Nucleus accumbens (tissue), 56 donors: ENCODE results near the gene WNK2.
"Not testable (repeated sequence)": the region's sequence is repeated elsewhere in the genome, so short reads cannot be mapped to it uniquely, and the experiment has no call there.

Experiments
- DNase-seq, 56 donors: peaks; one replicate each; lab custom pipeline; 2025; lab: John Stamatoyannopoulos, UW

The WNK2 gene

DNA sequence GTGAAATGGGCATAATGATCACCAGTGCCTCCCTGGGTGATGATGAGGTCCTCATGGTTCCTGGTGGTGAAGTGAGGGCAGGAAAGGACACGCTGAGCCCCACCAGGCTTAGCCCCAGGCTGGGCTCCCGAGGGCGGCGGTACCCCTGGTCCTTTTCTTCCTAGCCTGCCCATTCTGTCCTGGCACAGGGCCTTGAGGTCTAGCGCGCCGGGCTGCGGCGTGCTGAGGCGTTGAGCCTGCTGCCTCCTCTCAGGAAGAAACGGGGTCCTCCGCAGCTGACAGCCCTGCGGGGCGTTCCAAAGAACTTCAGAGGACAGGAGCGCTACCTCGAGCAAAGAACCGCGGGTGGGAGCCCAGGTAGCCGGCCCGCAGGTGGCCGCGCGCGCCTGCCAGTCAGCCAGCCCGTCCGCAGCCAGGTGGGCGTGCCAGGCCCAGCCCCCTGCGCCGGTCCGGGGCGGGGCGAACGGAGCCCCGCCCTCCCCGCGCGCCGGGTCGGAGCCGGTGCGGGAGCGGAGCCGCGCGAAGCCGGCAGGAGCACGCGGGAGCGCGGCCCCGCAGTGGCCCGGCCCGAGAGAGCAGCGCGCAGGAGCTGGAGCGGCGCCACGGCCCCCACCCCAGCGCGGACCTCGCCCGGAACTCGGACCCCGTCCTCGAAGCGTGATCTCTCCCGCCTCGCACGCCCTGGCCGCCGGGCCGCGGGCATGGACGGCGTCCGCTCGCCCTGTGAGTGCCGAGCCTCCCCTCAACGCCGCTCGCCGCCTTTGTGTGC is at the start of gene WNK2:
Gene WNK2, plus strand, starts transcription at position 477 of the 769 bp plus-strand sequence. CDS start 791 bp downstream, outside the sequence.
- DNase-seq, result peak in 17 of 56 donors; percentile 16 to 57 (median 33)

DNA sequence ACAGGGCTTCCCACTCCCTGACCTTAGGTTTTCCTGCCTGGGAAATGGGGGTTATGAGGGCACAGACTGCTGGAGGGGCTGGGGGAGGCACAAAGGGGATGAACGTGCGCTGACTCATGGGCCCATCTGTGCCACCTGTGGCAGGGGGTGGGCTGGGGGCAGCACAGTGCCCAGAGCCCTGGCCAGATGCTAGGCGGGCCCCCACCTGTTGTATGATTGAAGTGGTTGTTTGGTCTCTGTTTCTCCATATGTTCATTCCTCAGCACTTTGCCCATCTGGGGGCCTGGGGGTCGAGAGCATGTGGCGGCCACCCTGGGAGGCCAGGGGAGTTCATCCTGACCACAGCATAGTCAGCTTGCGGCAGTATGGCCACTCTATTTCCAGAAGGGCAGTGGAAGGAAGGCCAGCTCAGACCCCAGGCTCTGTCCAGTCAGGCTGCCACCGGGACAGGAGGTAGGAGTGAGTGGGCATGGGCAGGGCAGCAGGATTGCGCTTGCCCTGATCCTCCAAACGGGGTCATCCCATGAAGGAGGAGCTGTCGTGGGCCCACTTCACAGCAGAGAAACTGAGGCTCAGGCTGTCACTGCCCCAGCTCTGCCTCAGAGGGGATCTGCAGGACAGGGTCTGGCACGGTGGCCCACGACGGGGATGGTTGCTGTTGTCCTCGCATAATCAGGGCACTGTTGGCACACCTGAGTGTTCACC is 49.0 kb upstream of the WNK2 start:
- peak in 1 of 56 donors; percentile 57 for DNase-seq

DNA sequence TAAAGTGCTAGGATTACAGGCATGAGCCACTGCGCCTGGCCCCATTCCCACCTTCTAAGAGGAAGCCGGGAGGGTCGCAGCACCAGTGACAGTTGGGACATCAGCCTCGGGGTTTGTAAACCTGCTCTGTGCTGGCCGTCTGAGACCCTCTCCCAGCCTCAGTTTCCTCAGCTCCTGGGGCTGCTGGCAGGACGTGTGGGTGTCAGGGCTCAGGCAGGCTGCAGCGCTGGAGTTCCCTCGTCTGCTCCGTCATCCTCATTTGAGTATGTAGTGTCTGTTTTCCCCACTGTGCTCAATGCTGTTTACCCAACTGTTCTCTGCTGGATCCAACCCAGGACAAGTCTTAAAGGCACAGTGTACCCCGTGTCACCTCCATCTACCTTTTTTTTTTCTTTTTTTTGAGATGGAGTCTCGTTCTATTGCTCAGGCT is 47.9 kb upstream of the WNK2 start:
- peak in 6 of 56 donors; percentile 12 to 37 (median 23) for DNase-seq

DNA sequence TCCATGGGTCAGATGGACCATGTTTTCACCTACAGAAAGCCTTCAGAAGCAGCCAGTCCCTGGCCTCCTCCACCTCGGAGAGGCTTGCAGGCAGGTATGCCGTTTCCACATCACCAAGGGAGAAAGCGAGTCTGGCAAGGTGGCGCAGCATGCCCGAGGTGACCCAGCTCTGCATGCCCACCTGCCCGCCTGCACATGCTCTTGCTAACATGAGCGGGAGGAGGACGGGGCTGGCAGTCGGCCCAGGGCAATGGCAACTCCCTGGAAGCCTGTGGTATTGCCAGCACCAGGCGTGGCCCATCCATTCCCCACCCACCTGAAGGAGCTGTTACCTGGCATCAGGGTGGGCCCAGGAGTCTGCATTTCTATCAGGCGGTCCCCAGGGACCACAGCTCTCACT is 46.6 kb upstream of the WNK2 start:
- DNase-seq, result no peak

DNA sequence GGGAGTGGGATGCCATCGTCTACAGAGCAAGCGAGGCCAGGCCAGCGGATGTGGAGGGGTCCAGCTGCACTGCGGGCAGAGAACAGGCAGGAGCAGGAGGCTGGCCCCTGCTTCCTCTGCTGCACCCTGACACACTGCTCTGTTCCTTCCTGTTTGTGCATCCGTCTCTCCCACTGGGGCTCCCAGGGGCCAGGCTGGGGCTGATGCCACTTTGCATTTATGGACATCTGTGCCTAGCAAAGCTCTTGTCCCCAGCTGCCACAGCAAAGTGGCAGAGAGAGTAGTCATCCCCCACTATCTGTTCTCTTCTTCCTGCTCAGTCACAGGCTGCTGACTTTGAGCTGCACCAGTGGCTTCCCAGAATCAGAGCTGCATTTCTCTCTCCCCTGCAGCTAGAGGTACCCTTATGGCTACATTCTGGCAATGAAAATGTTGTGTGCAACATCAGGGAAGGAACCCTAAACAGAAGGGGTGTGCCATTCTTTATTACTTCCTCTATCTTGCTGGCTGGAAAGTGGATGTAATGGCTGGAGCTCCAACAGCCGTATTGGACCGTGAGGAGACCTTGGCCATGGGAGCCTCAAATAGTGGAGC is 45.7 kb upstream of the WNK2 start:
- DNase-seq, result peak in 9 of 56 donors; percentile 14 to 44 (median 19)

DNA sequence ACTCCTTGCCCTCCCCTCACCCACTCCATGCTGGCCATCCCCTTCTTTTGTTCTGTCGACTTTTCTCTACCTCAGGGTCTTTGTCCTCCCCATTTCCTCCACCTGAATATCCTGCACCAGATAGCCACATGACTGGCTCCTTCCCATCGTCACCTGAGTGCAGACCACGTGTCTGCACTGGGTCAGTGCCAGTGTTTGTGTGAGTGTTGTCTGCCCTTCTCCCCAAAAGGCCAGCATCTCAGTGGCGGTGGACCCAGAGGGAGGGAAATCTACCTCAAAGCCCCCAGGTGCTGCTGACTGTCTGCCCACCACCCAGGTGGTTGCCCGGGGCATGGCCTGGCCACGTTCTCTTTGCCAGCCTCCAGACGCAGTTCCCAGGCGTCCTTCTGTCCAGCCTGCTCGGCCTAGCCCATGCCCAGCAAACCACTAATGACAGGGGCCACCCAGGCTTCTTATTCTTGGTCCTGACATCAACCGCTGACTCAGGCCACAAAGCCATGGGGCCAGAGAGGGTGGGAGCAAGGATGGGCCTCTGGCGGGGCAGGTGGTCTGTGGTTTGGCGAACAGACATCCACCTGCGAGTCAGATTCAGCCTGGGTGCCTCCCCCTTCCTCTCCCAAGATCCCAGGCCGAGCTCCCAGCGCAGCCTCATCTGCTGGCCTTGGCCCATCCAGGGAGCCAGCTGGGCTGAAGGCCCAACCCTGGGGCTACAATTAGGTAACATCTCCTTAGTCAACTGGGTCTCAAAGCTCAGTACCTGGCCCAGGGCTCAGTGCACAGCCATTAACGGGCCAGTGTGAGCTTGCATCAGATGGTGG is 44.4 kb upstream of the WNK2 start:
- no peak for DNase-seq

DNA sequence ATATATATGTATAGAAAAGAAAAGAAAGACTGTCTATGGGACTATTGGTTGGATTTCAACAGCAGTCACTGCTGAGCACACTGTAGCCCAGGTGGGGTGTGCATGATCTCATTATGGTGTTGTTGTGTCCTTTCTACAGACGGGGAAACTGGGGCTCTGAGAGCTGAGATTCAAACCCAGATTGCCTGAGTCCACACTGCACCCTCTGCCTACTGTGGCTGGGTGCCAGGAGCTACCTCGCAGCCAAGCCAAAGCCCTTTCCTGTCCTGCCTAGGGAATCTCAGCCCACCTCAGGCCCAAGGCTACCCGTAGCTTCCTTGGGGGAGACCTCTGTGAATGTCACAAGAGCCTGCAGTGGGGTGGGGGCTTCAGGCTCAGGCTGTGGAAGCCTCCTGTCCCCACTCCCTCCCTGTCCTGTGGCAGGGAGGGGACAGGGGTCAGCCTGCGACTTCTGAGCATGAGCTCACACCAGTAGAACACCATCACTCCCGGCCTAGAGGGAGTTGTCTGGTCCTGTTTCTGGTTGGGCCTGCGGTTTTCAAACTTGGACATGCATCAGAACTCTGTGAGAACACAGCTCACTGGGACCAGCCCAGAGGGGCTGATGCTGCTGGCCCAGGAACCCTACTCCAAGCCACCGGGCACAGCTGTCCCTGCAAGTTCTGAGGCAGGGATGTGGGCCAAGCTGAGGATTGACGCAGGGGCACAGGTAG is 42.0 kb upstream of the WNK2 start:
- DNase-seq, result no peak

DNA sequence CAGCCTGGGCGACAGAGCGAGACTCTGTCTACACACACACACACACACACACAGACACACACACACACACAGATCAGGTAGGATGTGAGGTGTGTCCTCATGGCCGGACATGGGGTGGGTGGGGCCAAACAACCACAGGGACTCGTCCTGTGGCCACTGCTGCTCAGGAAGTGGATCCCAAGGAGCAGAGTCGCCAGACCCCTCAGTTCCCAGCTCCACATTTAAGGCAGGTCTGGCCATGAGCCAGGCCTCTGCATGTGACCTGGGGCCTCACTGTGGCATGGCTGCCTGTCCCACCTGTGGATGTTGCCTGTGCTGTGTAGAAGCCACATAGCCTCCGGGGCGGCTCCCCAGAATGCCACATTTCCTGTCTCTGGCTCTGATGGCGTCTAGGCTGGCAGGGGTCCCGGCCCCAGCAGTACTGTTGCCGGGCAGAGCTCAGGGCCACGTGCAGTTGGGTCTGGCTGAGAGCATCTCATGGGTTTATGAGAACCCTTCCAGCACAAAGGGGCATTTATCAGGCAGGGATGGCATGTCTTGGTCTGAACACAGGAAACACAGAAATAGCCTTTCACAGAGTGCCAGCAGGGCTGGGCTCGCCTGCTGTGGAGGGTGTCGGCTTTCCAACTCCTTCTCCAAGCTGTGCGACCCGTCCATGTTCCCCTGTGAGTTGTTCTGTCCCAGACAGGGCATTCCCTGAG is 40.0 kb upstream of the WNK2 start:
- peak in 54 of 56 donors; percentile 48 to 95 (median 87) for DNase-seq

DNA sequence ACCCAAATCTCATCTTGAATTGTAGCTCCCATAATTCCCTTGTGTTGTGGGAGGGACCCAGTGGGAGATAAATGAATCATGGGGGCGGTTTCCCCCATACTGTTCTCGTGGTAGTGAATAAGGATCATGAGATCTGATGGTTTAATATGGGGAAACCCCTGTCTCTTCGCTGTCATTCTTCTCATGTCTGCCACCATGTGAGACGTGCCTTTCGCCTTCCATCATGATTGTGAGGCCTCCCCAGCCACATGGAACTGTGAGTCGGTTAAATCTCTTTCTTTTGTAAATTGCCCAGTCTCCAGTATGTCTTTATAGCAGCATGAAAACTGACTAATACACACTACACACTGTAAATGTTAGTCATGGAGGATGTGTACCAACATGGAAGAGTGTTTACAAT is 37.2 kb upstream of the WNK2 start:
- DNase-seq, result not testable (repeated sequence)

DNA sequence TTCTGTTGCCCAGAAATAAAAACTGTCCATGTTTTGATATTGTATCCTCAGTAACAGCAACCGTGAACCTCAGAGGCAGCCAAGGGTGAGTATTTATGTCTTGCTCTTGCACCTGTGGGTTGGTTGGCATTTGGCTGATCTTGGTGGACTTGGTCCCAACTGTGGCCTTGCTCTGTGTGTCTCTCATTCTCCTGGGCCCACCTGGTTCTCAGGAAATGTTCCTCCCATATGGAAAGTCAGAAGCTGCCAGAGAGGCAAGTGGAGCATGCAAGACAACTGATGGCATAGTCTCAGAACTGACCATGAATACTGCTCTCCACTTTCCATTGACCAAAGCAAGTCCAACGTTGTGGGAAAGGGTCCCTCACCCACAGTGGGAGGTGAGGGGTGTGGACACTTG is 36.3 kb upstream of the WNK2 start:
- DNase-seq, result no peak

DNA sequence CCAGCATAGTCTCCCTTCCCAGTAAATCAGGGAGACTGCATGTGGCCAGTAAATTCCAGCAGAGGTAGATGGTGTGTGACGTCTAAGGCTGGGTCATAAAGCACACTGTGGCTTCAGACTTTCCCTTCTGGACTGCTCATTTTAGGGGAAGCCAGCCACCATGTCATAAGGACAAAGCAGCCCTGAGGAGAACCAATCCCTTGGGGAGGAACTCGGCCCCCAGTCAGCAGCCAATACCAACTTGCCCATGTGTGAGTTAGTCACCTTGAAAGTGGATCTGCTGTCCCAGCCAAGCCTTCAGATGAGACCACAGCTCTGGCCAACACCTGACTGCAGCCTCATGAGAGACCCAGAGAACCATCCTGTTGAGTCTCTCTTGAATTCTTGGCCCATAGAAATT is 35.2 kb upstream of the WNK2 start:
- no peak for DNase-seq

DNA sequence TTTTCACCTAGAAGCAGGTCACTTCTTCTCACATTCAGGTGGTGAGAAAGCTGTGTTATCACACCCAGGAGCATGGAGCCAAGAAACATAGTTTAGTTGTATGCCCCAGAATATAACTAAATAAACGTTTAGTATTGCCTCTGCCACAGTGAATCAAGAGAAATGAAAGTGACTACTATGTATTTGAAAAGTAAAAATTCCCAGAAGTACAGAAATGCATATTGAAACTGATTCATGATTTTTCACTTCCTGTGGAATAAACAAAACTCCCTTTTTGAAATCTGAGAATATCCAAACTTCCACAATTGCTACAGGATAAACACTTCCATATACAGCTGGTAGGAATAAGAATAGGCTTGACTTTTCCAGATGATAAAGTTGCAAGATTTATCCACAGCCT is 34.6 kb upstream of the WNK2 start:
- DNase-seq, result no peak

DNA sequence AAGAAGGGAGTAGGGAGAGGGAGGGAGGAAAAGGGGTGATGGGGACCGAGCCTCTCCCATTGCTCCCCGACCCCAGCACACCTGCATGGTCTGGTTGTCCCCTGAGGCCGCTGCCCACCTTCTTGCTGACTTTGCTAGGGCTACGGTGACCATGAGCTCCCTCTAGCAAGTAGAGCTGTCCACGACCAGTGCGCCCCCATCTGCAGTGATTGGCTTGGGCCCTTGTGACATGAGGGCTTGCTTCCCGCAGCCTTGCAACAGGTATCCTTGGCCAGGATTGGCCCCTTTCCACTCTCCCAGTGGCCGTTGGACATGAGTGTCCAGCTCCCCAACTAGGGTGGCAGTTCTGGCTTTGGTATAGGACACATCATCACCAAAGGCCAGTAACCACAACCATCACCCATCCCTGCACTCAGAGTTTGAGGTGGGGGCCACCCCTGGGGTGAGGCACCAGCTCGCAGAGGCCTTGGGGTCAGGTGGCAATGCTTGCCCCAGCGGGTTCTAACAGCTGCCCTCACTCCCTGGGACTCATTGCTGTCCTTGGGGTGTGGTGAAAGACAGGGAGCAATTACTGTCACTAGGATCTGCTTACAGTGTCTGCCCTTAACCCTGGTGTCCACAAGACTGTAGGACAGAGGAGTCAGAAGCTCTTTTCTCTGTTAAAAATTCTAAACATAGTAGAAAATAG is 32.7 kb upstream of the WNK2 start:
- DNase-seq, result no peak

DNA sequence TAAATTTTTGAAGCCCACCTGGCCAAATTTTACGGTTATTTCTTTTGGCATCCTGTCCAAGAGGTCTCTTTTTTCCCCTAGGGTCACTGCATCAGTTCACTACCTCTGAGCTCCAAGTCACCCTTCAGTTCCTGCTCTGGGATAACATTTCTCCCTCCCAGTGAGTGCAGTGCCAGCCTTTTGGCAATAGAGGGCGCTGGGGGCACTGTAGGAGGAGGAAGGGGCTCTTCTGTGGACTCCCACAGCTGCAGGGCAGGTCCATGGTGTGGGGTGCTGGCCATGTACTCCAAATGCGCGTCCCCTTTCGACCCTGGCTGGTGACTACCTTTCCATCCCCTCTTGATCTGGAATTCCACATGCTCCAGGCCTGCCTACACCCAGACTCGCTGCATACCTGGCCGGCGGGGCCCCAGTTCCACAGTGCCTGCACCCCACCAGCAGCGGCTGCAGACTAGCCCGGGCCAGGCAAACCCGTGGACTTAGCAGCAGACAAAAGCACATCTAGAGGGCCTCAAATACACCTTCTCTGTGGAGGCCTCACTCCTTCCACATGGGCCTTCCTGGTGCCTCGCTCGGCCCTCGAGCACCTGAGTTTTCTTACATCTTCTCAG is 29.5 kb upstream of the WNK2 start:
- peak in 12 of 56 donors; percentile 12 to 45 (median 23) for DNase-seq

DNA sequence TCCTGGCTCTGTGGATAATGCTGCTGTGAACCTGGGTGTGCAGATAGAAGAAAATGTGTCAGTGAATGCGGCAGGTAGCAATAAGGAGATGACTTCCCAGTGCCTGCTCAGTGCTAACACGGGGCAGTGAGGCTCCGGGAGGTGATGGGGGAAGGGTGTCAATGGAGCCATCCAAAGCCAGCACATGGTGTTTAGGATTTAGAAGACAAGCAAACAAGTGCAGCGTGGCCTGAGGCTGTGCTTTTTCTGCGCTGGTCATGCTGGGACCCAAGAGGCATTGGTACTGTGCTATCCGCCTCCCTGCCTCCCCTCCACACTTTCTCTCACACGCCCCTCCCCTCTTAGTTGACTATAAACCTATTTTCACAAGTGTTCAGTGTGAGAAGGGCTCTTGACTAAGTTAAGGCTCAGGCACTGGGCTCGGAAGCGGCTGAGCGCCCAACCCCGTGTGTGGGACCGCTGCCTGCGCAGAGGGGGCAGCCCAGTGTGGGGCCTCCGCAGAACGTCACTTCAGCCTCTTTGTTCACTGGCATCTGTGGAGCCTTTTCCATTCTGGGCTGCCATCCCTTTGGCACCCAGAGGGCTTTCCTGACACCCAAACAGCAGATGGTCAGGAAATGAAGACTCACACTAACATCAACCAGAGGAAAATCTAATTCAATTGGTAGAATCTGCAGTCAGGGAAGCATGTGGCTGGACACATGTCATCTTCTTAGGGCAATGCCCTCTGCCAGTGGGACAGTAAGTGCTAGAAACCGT is 28.0 kb upstream of the WNK2 start:
- peak in 48 of 56 donors; percentile 19 to 85 (median 62) for DNase-seq

DNA sequence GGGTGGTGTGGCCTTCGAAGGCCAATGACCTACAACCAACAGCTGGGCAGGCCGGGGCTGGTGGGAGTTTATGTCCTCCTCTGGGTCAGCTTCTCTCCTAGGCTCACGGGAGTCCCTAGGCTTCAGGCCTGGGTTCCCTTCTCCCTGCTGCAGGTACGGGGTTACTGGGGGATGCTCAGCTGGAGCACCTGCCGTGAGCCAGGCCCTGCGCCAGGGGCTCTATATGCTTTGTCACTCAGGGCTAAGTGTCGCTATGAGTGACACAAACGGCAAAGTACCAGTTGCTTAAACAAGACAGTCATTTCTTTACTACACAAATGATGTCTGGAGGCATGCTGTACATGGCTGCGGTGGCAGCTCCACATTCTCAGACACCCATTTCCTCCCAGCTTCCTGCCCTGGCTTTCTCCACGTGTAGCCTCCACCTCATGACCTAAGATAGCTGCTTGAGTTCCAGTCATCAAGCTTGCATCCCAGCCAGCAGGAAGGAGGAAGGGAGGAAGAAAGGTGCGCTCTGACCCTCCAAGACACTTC is 27.4 kb upstream of the WNK2 start:
- no peak for DNase-seq
